Loucy (cell line): Measurements from ENCODE around the gene GNAL.

ENCODE experiments used
- CTCF ChIP-seq: fragments of 200-600 bp; sonication (generic); conservative IDR thresholded peaks from 2 replicates; pipeline ENCODE4 v1.5.1; 2014; ENCODE audit warnings: mild to moderate bottlenecking, antibody characterized with exemption, low read length
- EZH2phosphoT487 ChIP-seq: fragments of 200-600 bp; IDR thresholded peaks from 2 replicates; pipeline ENCODE4 v1.6.1; 2018; ENCODE audit warnings: antibody characterized with exemption, mild to moderate bottlenecking, moderate library complexity, borderline replicate concordance

GRCh38 chr18:11672846-11673454, 16.1 kb upstream of the GNAL start:
- TF ChIP-seq CTCF = no peak
- TF ChIP-seq EZH2phosphoT487 = no peak
